ENCODE data around the gene PLXNA1. TPM values are rescaled to one million over a fixed set of nuclear protein-coding genes. Genes with fewer than 3 reads are reported as not detected.

PLXNA1 gene
- total and polyA plus RNA-seq, 8 donors = 6.4 to 20.0 (median 8.5) TPM

- 76 to 79% methylated on average over 3 of the region's 3 CpGs for WGBS, 2 donors
- no peaks in the 10 kb centered on the region for H3K4me1 ChIP-seq
- no peak overlapping the region for H3K4me3 ChIP-seq
- DNase-seq (no peak), FAIRE-seq (no peak), ATAC-seq (no peak)
- H3K27me3 ChIP-seq = no peaks in the 10 kb centered on the region
- H3K27ac ChIP-seq = no peak overlapping the region
- H3K9me3 ChIP-seq = no peaks in the 10 kb centered on the region
- H3K36me3 ChIP-seq = no peaks in the 10 kb centered on the region
- intact Hi-C loops (cut with DNase I) = no loop called here
- no peak for TF ChIP-seq CTCF (IDR thresholded peaks at IDR 0.05)
Measured at GRCh38 chr3:126939733-126940132, 43.2 kb upstream of the PLXNA1 start.

- Histone ChIP-seq H3K4me1 (no peaks in the 10 kb centered on the region), H3K36me3 (no peaks in the 10 kb centered on the region), H3K27ac (no peak overlapping the region), H3K4me3 (no peak overlapping the region), H3K9me3 (no peaks in the 10 kb centered on the region), H3K27me3 (no peaks in the 10 kb centered on the region)
- FAIRE-seq = no peak
- TF ChIP-seq CTCF (IDR thresholded peaks at IDR 0.05) = no peak
- WGBS, 2 donors = 85 to 93% methylated on average over 5 of the region's 5 CpGs
- intact Hi-C loops (cut with DNase I) = no loop called here
- ATAC-seq = no peak
- no peak for DNase-seq
Measured at GRCh38 chr3:126941721-126942270, 41.1 kb upstream of the PLXNA1 start.

GRCh38 chr3:126944089-126944965 is 38.6 kb upstream of the PLXNA1 start:
- WGBS, 2 donors = 93 to 94% methylated on average over 12 of the region's 12 CpGs
- DNase-seq = peak in 1 of 6 donors; percentile 46
- Histone ChIP-seq H3K36me3 (no peaks in the 10 kb centered on the region), H3K9me3 (no peaks in the 10 kb centered on the region), H3K27ac (no peak overlapping the region), H3K27me3 (no peaks in the 10 kb centered on the region), H3K4me1 (no peaks in the 10 kb centered on the region), H3K4me3 (no peak overlapping the region)
- intact Hi-C loops (cut with DNase I) = no loop called here
- no peak for FAIRE-seq
- no peak for TF ChIP-seq CTCF (IDR thresholded peaks at IDR 0.05)
- ATAC-seq = no peak

- Histone ChIP-seq H3K9me3 (no peaks in the 10 kb centered on the region), H3K27ac (no peak overlapping the region), H3K27me3 (no peaks in the 10 kb centered on the region), H3K4me3 (no peak overlapping the region), H3K36me3 (no peaks in the 10 kb centered on the region), H3K4me1 (no peaks in the 10 kb centered on the region)
- ATAC-seq (no peak), FAIRE-seq (no peak), DNase-seq (no peak)
- intact Hi-C loops (cut with DNase I) = no loop called here
- TF ChIP-seq CTCF (IDR thresholded peaks at IDR 0.05) = no peak
- 85 to 87% methylated on average over 17 of the region's 17 CpGs for WGBS, 2 donors
Measured at GRCh38 chr3:126945171-126945721, 37.7 kb upstream of the PLXNA1 start.

- H3K27me3 ChIP-seq = no peaks in the 10 kb centered on the region
- no peaks in the 10 kb centered on the region for H3K9me3 ChIP-seq
- WGBS, 2 donors = 94 to 97% methylated on average over 9 of the region's 9 CpGs
- DNase-seq = no peak
- H3K4me1 ChIP-seq = no peaks in the 10 kb centered on the region
- no peak for ATAC-seq
- FAIRE-seq = no peak
- no peak overlapping the region for H3K4me3 ChIP-seq
- intact Hi-C loops (cut with DNase I) = no loop called here
- H3K27ac ChIP-seq = no peak overlapping the region
- no peak for TF ChIP-seq CTCF (IDR thresholded peaks at IDR 0.05)
- no peaks in the 10 kb centered on the region for H3K36me3 ChIP-seq
Measured at GRCh38 chr3:126945891-126946290, 37.0 kb upstream of the PLXNA1 start.
